ENCODE measurements around the gene NR5A2.

- TF ChIP-seq SP1 (IDR thresholded peaks at IDR 0.05), result no peak
- no peak for TF ChIP-seq L3MBTL2 (conservative IDR thresholded peaks at IDR 0.05)
- no peak for TF ChIP-seq FOXM1 (IDR thresholded peaks at IDR 0.05; ENCODE audit: borderline replicate concordance)
- no peak for TF ChIP-seq ZNF384 (IDR thresholded peaks at IDR 0.05)
- TF ChIP-seq BHLHE40 (IDR thresholded peaks at IDR 0.05; ENCODE audit: borderline replicate concordance), result no peak
- no peak for TF ChIP-seq FOXK2 (IDR thresholded peaks at IDR 0.05)
- no peak for TF ChIP-seq SUZ12 (IDR thresholded peaks at IDR 0.05)
- TF ChIP-seq ARNT (IDR thresholded peaks at IDR 0.05), result no peak
- no peak for TF ChIP-seq ELF4 (IDR thresholded peaks at IDR 0.05)
These were observed 25.6 kb downstream of the NR5A2 start for GRCh38 chr1:200053091-200053490.

Data from HEK293T (cell line).